Inflammatory macrophage treated with lipopolysaccharide for 4 hours (primary cell): ENCODE data around the gene LRFN3.
"Not testable (repeated sequence)": the region's sequence is repeated elsewhere in the genome, so short reads cannot be mapped to it uniquely, and the experiment has no call there.

Source experiments
- DNase-seq: peaks from one replicate; pipeline ENCODE4 v3.0.0-alpha.2; 2020

LRFN3 gene, protein sequence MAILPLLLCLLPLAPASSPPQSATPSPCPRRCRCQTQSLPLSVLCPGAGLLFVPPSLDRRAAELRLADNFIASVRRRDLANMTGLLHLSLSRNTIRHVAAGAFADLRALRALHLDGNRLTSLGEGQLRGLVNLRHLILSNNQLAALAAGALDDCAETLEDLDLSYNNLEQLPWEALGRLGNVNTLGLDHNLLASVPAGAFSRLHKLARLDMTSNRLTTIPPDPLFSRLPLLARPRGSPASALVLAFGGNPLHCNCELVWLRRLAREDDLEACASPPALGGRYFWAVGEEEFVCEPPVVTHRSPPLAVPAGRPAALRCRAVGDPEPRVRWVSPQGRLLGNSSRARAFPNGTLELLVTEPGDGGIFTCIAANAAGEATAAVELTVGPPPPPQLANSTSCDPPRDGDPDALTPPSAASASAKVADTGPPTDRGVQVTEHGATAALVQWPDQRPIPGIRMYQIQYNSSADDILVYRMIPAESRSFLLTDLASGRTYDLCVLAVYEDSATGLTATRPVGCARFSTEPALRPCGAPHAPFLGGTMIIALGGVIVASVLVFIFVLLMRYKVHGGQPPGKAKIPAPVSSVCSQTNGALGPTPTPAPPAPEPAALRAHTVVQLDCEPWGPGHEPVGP

DNA sequence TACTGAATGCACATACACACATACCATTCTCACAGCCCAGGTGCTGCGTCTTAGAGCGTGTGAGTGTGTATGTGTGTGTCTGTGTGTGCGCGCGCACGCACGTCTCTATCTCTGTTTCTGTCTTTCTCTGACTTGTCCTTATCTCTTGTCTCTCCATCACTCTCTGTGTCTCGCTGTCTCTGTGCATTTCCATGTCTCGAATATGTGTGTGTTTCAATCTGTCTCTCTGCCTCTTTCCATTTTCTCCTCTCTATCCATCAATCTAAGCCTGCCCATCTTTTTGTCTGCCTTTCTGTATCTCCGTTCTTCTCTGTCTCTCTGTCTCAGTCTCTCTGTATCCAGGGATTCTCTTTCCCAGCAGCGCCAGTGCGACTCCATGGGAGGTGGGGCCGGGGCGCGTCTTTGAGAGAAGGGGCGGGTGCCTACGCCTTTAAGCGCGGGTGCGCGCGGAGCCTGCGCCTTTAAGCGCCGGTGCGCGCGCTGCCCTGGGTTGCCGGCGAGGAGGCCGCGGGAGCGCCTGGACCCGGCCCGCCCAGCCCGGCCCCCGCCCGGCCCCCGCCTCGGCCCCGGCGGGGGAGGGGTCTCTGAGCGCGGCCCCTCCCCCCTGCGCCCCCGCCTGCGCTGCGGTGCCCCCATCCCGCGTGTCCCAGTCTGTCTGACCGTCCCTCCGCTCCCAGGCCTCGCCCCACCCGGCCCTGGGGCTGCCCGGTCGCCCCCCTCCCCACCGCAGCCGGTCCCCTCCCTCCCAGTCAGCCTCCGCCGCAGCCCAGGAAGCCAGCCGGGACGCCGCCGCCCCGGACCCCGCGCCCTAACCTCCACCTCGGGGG, at the start of gene LRFN3:
LRFN3 (plus strand) TSS at position 464 of the 827 bp plus-strand sequence. CDS start 3,052 bp downstream, outside the sequence.
- no peak for DNase-seq

DNA sequence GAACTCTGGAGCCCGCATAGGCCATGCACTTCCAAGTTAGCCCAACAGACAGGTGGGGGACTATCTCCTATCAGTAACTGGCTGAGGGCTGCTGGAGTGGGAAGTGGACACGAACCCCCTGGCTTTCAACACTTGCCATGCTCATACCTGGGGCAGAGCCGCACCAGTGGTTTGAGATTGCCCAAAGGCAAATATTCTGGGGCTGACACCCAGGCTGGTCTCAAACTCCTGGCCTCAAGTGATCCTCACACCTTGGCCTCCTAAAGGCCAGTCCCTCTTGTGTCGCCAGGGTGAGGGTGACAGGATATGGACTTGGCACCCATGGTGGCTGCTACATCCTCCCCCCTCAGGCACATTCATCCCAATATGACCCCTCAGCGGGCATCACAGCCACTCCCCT, 49.0 kb upstream of the LRFN3 start:
- DNase-seq: no peak

DNA sequence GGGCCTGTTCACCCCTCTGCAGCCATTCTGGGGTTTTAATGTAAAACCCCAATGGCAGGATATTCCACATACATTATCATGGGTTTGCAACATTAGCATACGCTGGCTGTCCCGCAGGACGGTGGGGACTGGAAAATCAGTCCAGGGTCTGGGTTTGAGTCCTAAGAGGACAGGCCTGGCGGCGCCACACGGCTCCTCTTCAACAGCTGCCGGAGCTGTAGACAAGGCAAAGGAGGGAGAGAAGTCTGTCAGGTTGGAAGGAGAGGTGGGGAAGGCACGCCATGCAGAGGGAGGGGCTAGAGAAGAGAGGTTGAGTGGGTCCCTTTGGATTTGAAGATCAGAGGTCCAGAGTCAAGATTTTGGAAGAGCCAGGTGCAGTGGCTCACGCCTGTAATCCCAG, 47.8 kb upstream of the LRFN3 start:
- DNase-seq: no peak

DNA sequence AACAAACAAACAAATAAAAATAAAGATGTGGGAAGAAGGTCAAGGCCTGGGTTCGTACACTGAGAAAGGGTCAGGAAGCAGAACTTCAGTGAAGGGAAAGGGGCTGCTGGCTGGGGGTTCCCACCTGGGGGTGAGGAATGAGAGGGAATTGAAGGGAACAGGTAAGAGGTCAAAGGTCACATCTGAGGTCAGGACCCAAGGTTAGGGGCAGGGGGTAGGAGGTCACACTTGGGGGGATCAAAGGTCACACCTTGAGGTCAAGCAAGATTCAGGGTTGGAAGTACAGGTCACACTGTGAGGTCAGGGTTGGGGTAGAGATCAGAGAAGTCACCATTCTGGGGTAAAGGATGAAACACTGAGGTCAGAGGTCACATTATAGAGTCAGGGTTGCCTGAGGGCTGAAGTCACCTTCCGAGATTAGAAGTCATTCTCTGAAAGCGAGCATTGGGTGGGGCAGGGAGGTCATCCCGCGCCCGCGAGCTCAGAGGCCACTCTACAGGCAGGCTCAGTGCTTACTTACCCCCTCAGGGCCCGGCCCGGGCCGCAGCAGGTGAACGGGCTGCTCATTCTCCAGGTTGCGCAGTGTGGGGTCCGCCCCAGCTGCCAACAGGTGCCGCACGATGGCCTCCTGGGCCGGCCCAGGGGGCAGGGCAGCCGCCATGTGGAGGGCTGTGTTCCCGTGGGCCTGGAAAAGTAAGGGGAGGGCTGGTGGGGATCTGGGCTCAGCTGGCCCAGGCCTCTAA, 46.6 kb upstream of the LRFN3 start:
- no peak for DNase-seq

DNA sequence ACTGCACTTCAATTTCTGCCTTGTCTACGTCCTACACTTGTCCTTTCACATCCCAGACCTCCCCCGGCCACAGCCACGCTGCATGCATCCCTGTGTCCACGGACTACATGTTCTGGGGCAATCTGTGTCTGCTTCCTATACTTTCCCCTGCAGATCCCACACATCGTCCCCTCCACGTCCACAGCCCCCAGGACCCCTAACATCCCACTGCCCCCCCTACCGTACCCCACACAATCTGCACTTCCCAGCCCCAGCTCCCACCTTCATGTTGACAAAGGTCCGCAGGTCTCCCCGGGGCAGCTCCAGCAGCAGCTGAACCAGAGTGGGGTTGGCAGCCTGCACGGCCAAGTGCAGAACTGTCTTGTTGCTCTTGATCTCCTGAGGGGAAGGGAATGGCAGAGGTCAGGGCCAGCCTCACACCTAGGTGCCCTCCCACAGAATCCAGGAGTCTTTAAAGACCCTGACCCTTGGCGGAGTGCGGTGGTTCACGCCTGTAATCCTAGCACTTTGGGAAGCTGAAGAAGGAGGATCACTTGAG, 46.0 kb upstream of the LRFN3 start:
- DNase-seq: no peak

DNA sequence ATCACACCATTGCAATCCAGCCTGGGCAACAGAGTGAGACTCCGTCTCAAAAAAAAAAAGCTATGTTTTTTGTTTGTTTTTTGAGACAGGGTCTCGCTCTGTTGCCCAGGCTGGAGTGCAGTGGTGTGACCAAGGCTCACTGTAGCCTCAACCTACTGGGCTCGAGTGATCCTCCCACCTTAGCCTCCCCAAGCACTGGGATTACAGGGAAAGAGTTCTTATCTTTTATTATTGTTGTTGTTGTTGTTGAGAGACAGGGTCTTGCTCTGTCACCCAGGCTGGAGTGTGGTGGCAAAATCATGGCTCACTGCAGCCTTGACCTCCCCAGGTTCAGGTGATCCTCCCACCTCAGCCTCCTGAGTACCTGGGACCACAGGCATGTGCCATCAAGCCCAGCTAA, 44.4 kb upstream of the LRFN3 start:
- DNase-seq: not testable (repeated sequence)

DNA sequence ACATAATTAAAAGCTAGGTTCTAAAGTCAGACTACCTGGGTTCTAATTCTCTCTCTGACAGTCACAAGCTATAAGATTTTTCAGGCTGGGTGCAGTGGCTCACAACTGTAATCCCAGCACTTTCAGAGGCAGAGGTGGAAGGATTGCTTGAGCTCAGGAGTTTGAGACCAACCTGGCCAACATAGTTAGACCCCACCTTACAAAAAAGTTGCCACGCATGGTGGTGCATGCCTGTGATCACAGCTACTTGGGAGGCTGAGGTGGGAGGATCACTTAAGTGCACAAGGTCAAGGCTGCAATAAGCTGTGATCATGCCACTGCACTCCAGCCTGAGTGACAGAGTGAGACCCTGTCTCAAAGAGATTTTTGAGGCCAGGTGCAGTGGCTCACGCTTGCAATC, 41.8 kb upstream of the LRFN3 start:
- no peak for DNase-seq

DNA sequence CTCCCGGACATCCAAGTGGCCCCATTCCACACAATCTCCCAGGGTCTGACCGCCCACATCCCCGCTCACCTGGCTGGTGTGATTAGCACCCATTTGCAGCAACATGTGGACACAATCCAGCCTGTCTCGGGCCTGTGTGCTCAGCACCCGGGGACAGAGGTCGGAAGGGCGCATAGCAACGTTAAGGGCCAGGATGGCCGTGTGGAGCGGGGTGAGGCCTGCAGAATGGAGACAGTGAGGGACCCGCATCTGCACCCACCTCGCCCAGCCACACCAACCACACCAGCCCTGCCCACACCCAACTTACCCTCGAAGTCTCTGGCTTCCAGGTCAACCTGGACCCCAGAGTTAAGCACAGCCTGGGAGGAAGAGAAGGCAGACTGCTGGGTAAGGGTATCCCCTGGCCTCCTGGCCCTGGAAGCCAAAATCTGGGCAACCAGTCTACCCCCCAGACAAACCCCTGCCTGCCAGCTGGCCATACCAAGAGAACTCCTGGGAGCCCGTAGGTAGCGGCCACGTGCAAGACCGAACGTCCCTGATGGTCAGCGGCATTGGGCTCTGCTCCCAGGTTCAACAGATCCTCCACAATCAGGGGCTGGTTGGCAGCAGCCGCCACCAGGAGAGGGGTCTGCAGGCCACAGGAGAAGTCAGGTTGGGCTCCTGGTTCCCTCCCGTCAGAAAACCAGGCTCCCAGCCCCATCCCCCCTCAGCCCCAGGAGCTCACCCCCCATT, 40.1 kb upstream of the LRFN3 start:
- DNase-seq: no peak

DNA sequence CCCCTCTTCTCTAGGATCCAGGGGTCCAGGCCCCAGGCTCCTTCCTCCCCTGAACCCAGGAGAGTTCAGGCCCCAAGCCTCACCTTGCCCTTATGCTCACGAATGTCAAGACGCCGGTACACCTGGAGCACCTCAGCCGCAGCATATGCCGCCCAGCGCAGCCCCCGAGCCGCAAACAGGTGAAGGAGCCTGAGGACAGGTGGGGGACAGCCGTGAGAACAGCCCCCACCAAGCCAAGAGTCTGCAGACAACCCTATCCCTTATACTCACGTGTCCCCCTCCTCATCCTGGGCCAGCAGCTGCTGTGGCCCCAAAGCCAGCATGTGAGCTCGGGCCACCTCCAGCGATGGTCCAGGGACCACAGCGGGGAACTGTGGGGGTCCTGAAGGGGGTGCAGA, 39.5 kb upstream of the LRFN3 start:
- DNase-seq: no peak

DNA sequence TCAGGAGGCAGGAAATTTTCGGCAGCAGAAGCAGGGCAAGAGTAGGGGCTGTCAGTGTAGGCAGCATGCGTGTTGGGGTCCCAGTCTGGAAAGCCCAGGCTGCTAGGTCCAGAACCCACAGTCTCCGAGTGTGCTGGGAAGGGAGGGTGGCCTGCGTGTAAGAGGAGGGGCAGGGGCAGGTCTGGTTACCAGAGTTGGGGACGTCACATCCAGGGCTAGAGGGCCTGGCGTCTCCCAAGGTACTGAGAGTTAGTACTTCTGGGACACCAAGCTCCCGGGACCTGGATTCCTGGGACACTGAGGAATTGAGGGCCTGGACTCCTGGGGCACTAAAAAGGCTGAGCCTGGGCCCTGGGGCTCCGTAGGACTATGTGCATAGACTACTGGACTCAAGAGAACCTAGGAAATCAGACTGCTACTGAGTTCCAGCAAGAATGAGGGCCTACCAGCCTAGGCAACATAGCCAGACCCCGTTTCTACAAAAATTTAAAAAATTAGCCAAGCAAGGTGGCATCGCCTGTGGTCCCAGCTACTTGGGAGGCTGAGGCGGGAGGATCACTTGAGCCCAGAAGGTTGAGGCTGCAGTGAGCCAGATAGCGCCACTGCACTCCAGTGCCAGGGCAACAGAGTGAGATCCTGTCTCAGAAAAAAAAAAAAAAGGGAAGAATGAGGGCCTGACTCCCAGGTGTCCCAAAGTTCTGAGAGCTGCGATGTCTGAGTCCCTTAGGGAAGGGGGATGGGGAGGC, 38.3 kb upstream of the LRFN3 start:
- no peak for DNase-seq

DNA sequence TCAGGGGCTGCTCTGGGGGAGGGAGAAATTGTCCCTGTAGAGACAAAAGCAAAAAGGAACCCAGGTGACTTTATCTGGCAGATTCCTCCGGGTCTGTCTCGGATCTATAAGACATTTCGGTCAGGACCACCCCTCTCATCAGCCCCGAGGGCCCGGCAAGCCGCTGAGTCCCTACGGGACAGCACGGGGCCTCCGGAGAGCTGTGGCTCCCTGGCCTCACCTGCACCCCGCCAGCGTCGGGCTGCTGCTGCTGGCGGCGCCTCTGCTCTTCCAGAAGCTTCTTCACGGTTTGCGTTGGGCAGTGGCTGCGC, 37.7 kb upstream of the LRFN3 start:
- DNase-seq: no peak

DNA sequence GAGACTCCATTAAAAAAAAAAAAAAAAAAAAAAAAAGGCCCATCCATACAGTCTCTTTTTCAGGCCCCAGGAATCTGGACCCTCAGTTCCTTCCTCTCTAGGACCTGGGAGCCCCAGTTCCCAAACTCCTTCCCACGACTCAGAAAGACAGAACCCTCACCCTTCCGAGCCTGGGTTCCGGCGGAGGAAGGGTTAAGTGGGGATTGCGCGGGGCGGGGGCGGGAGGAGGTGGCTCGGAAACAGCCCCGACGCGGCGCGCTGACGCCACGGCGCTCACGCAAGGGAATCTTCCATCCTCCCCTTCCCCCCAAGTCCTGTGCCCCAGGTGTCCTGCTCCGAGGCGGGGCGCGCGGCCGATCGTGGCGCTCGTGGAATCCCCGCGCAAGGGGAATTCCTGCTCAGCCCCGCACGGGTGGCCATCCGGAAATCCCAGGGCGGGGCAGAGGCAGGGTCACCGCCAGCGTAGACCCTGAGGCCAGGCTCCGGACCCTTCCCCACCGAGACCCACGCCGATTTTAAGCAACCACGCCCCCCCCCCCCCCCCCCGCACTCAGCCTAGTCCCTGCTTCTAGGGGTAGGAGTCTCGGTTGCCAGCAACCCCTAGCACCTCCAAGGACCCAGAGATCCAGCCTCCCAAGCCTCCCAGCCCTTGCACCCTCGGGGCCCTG, 36.5 kb upstream of the LRFN3 start:
- peak; percentile 85 for DNase-seq

DNA sequence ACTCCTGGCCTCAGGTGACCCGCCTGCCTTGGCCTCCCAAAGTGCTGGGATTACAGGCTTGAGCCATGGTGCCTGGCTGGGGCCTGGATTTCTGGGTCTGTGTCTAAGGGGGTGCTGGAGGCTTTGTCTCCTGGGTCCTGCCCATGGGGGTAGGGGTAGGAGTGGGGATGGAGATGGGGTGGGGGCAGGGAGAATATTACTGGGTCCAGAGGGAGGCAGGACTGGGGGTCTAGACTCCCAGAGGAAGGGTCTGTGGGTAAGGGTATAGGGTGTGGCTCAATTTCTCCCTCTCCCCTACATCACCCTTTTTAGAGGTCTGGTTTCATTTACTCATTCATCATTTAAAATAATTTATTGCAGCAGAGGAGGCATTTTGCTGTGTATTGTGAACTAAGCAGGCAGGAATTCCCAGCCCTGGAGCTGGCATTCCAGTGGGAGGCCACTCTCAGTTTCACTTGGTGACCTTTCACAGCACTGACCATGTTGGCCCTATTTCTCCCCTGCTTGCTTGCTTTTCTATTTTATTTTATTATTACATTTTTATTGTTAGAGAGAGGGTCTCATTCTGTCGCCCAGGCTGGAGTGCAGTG, 35.0 kb upstream of the LRFN3 start:
- peak; percentile 41 for DNase-seq

DNA sequence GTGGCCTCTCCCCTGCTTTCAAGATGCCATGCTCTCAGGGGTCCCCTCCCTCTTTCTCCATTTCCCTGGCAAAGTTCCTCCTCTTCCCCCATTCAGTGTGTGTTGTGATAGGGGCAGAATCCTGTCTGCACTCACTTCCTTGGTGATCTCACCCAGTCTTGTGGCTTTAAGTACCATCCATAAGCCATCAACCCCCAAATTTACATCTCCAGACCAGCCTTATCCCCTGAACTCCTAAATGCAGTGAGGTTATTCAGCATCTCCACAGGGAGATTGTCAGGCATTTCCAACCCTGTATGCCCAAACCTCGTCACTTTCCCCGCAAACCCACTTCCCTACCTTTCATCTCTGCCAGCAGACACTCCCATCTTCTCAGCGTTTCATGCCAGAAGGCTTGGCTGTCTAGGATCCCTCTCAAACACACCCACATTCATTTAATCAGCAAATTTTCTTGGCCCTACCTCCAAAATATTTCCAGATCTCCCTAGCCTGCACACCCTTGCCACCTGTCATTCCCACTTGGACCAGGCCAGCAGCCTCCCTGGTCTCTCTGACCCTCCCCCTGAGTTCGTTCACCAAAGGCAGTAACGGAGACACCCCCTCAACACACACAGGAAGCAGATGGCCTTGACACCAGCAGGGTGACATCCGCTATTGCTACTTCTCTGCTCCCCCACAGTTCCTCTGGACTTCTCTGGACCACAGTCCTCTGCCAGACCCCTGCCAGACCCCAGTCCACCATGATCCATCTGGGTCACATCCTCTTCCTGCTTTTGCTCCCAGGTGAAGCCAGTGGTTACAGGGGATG, 34.1 kb upstream of the LRFN3 start, which contains the start of gene HCST:
HCST (plus strand) TSS at position 676 of the 808 bp plus-strand sequence; CDS start at position 741, 65 bp downstream.
- DNase-seq: peak; percentile 73

DNA sequence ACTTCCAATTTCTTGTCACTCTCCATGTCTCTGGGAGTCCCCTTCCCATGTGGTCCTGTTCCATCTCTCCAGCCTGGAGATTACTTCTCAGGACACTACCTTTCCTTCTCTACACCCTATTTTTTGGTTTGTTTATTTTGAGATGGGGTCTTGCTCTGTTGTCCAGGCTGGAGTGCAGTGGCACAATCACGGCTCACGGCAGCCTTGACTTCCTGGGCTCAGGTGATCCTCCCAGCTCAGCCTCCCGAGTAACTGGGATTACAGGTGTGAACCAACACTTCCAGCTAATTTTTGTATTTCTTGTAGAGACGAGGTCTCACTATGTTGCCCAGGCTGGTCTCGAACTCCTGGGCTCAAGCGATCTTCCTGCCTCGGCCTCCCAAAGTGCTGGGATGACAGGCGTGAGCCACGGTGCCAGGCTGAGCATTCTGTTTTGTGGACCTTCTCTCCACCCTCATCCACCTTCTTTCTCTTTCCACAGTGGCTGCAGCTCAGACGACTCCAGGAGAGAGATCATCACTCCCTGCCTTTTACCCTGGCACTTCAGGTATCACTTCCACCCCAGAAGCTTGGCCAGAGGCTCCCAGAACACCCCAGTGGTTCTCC, 33.2 kb upstream of the LRFN3 start:
- no peak for DNase-seq

DNA sequence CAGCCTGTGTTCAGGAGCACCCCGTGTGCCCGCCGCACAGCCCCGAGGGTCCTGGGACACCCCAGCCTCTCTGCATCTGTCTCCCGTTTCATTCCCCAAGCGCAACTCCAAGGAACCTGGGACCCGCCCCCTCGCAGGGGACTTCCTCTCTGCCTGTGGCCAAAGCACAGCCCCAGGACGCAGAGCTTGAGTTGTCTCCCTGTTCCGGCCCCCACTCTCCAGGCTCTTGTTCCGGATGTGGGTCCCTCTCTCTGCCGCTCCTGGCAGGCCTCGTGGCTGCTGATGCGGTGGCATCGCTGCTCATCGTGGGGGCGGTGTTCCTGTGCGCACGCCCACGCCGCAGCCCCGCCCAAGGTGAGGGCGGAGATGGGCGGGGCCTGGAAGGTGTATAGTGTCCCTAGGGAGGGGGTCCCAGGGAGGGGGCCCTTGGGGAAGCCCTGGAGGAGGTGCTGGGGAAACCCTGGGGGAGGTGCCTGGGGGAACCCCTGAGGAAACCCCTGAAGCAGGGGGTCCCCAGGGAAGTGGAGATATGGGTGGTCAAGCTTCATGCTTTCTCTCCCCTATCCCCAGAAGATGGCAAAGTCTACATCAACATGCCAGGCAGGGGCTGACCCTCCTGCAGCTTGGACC, 32.5 kb upstream of the LRFN3 start:
- peak; percentile 90 for DNase-seq

DNA sequence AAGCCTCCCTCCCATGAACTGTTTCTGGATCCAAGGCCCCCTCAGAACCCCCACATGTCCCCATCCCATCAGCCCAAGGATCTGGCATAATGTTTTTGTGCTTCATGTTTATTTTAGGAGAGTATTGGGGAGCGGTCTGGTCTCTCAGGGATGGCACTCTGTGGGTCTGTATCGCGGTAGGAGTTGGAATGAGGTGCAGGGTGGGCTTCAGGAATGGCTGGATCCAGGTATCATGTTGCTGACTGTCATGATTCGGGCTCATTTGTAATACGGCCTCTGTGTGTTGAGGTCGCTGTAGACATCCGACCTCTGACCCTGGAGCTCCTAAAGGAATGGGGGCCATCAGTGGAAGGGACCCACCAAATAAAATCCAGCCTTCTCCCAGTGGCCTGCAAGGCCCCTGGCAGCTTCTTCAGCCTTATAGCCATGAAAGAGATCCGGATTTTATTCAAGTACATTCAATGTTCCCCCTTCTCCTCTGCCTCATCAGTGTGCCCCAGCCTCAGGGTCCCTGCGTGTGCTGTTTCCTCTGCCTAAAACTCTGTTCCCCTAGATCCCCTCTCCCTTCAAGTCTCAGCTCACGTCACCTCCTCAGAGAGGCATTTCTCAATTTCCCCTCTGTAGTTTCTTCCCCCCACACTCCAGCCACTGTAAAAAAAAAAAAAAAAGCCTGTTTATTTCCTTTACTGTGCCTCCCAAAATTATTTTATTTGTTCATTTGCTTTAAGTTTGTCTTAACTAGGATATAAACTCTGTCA, 31.7 kb upstream of the LRFN3 start:
- peak; percentile 73 for DNase-seq
